ENCODE measurements around the gene EEFSEC.

- TF ChIP-seq CTCF (IDR thresholded peaks at IDR 0.05) (no peak), POLR2A (IDR thresholded peaks at IDR 0.05) (no peak), EP300 (IDR thresholded peaks at IDR 0.05) (no peak)
Observed at GRCh38 chr3:128194843-128195242, 41.6 kb downstream of the EEFSEC start.
